Karpas-422 (cell line): ENCODE measurements around the gene TRPM7. TPM values are rescaled to one million over a fixed set of nuclear protein-coding genes. Genes with fewer than 3 reads are reported as not detected.
"Not testable (repeated sequence)": the region's sequence is repeated elsewhere in the genome, so short reads cannot be mapped to it uniquely, and the experiment has no call there.

Source experiments
- DNase-seq: peaks from one replicate; pipeline ENCODE4 v3.0.0-alpha.2; 2015
- H2AFZ ChIP-seq: fragments of 200-600 bp; sonication (generic); 2 replicates; pipeline ENCODE4 v1.6.1; 2014; ENCODE audit warnings: antibody characterized with exemption, low read length, mixed read lengths
- H3K27ac ChIP-seq: fragments of 200-600 bp; sonication (generic); 2 replicates; pipeline ENCODE4 v1.5.1; 2014; ENCODE audit warnings: mild to moderate bottlenecking, low read length, moderate library complexity
- H3K27me3 ChIP-seq: fragments of 200-600 bp; sonication (generic); 2 replicates; pipeline ENCODE4 v1.6.1; 2014; ENCODE audit warnings: low read length, mixed read lengths
- H3K36me3 ChIP-seq: fragments of 200-600 bp; sonication (generic); 2 replicates; pipeline ENCODE4 v1.6.1; 2014; ENCODE audit warnings: low read length, mixed read lengths; ENCODE audit not compliant: insufficient read depth
- H3K4me1 ChIP-seq: fragments of 200-600 bp; sonication (generic); 2 replicates; pipeline ENCODE4 v1.6.1; 2014; ENCODE audit warnings: mild to moderate bottlenecking, low read length, mixed read lengths
- H3K4me2 ChIP-seq: fragments of 200-600 bp; sonication (generic); 2 replicates; pipeline ENCODE4 v1.6.1; 2014; ENCODE audit warnings: low read length, low read depth, mild to moderate bottlenecking; ENCODE audit not compliant: poor library complexity, severe bottlenecking
- H3K4me3 ChIP-seq: fragments of 200-600 bp; sonication (generic); 2 replicates; pipeline ENCODE4 v1.5.1; 2014; ENCODE audit warnings: mild to moderate bottlenecking, antibody characterized with exemption, low read length, mixed read lengths
- H3K79me2 ChIP-seq: fragments of 200-600 bp; sonication (generic); 2 replicates; pipeline ENCODE4 v1.6.1; 2014; ENCODE audit warnings: mild to moderate bottlenecking, low read length, mixed read lengths
- H3K9ac ChIP-seq: fragments of 200-600 bp; sonication (generic); 2 replicates; pipeline ENCODE4 v1.6.0; 2014; ENCODE audit warnings: low read length
- H3K9me2 ChIP-seq: fragments of 200-600 bp; sonication (generic), shearing (Covaris generic); replicated peaks from 2 replicates; pipeline ENCODE4 v1.6.0; 2014; ENCODE audit warnings: mild to moderate bottlenecking, low read length, moderate library complexity; ENCODE audit not compliant: insufficient read depth
- H3K9me3 ChIP-seq: fragments of 300-700, 200-600 bp; sonication (generic); 2 replicates; pipeline ENCODE4 v1.6.1; 2014; ENCODE audit warnings: low read length, mixed read lengths
- H4K20me1 ChIP-seq: fragments of 200-600 bp; sonication (generic); 2 replicates; pipeline ENCODE4 v1.6.1; 2014; ENCODE audit warnings: mild to moderate bottlenecking, antibody characterized with exemption, low read length, low read depth; ENCODE audit not compliant: insufficient read depth
- total RNA-seq: library from RNA; depleted of rRNA; stranded (reverse); fragments of >200 nt; shearing (Covaris generic); gene quantifications from 2 replicates; pipeline ENCODE4 v1.2.3, GENCODE V29; 2014; ENCODE audit warnings: low replicate concordance

Gene TRPM7
- total RNA-seq, 1 experiment from 2014 or later: 64.6 TPM

GRCh38 chr15:50616554-50616953 lies 70.0 kb downstream of the TRPM7 start:
- not testable (repeated sequence) for H3K4me1 ChIP-seq, H2AFZ ChIP-seq, H3K4me3 ChIP-seq, H3K9ac ChIP-seq, H4K20me1 ChIP-seq, H3K27me3 ChIP-seq, H3K9me2 ChIP-seq, H3K79me2 ChIP-seq, H3K4me2 ChIP-seq, H3K27ac ChIP-seq, H3K9me3 ChIP-seq, DNase-seq
- peaks cover 32% of the 10 kb centered on the region; the same call in 1 of the 2 replicates for H3K36me3 ChIP-seq

GRCh38 chr15:50613600-50613999 lies 73.0 kb downstream of the TRPM7 start:
- no peak overlapping the region for H3K9ac ChIP-seq
- H3K9me2 ChIP-seq: no peaks in the 10 kb centered on the region
- no peaks in the 10 kb centered on the region for H3K9me3 ChIP-seq
- peaks cover 44% of the 10 kb centered on the region; the same call in 1 of the 2 replicates for H3K36me3 ChIP-seq
- H3K27ac ChIP-seq: no peak overlapping the region
- no peak for DNase-seq
- H3K4me2 ChIP-seq: no peak overlapping the region
- H3K79me2 ChIP-seq: 0 out of 2 replicates have a peak, but pooled peaks cover 3% of the 10 kb centered on the region
- H3K4me3 ChIP-seq: no peak overlapping the region
- H3K4me1 ChIP-seq: 0 out of 2 replicates have a peak, but pooled peaks cover 2% of the 10 kb centered on the region
- H4K20me1 ChIP-seq: no peaks in the 10 kb centered on the region
- no peak overlapping the region for H2AFZ ChIP-seq
- no peaks in the 10 kb centered on the region for H3K27me3 ChIP-seq

- no peak for DNase-seq
- no peaks in the 10 kb centered on the region for H3K9me3 ChIP-seq
Measured at GRCh38 chr15:50607129-50607528, 79.5 kb downstream of the TRPM7 start.

GRCh38 chr15:50605462-50605861 lies 81.1 kb downstream of the TRPM7 start:
- Histone ChIP-seq H3K9ac (no peak overlapping the region), H3K27ac (no peak overlapping the region), H3K27me3 (no peaks in the 10 kb centered on the region), H3K4me2 (no peak overlapping the region), H3K36me3 (peaks cover 60% of the 10 kb centered on the region), H3K79me2 (0 out of 2 replicates have a peak, but pooled peaks cover 7% of the 10 kb centered on the region), H4K20me1 (no peaks in the 10 kb centered on the region), H3K9me2 (no peaks in the 10 kb centered on the region), H3K4me1 (0 out of 2 replicates have a peak, but pooled peaks cover 2% of the 10 kb centered on the region), H3K4me3 (no peak overlapping the region), H2AFZ (no peak overlapping the region), H3K9me3 (no peaks in the 10 kb centered on the region)
- DNase-seq: no peak

More at GRCh38 chr15:50607129-50607528, 79.5 kb downstream of the TRPM7 start:
- no peaks in the 10 kb centered on the region for H3K27me3 ChIP-seq
- no peak overlapping the region for H3K4me3 ChIP-seq
- peaks cover 71% of the 10 kb centered on the region for H3K36me3 ChIP-seq
- 0 out of 2 replicates have a peak, but pooled peaks cover 2% of the 10 kb centered on the region for H3K4me1 ChIP-seq
- no peak overlapping the region for H3K4me2 ChIP-seq
- 0 out of 2 replicates have a peak, but pooled peaks cover 7% of the 10 kb centered on the region for H3K79me2 ChIP-seq
- H3K9ac ChIP-seq: no peak overlapping the region
- no peak overlapping the region for H2AFZ ChIP-seq
- H3K9me2 ChIP-seq: no peaks in the 10 kb centered on the region
- H4K20me1 ChIP-seq: no peaks in the 10 kb centered on the region
- H3K27ac ChIP-seq: no peak overlapping the region

GRCh38 chr15:50602028-50602427 lies 84.6 kb downstream of the TRPM7 start:
- not testable (repeated sequence) for DNase-seq
- H3K36me3 ChIP-seq: peaks cover 52% of the 10 kb centered on the region

GRCh38 chr15:50594311-50594710 lies 92.3 kb downstream of the TRPM7 start:
- H3K36me3 ChIP-seq: peaks cover 41% of the 10 kb centered on the region; the same call in 1 of the 2 replicates

More at GRCh38 chr15:50602028-50602427, 84.6 kb downstream of the TRPM7 start:
- H3K27ac ChIP-seq, H3K9me3 ChIP-seq, H3K79me2 ChIP-seq, H3K27me3 ChIP-seq, H2AFZ ChIP-seq, H3K9me2 ChIP-seq, H3K4me3 ChIP-seq, H3K4me1 ChIP-seq, H4K20me1 ChIP-seq, H3K4me2 ChIP-seq, H3K9ac ChIP-seq: not testable (repeated sequence)

GRCh38 chr15:50593761-50594160 lies 92.8 kb downstream of the TRPM7 start:
- no peaks in the 10 kb centered on the region for H4K20me1 ChIP-seq
- H3K4me1 ChIP-seq: no peaks in the 10 kb centered on the region
- DNase-seq: no peak
- no peak overlapping the region for H3K4me3 ChIP-seq
- no peak overlapping the region for H2AFZ ChIP-seq
- no peak overlapping the region for H3K4me2 ChIP-seq
- H3K9ac ChIP-seq: no peak overlapping the region
- H3K27ac ChIP-seq: no peak overlapping the region
- no peaks in the 10 kb centered on the region for H3K27me3 ChIP-seq
- H3K9me3 ChIP-seq: no peaks in the 10 kb centered on the region
- H3K9me2 ChIP-seq: no peaks in the 10 kb centered on the region
- H3K79me2 ChIP-seq: 0 out of 2 replicates have a peak, but pooled peaks cover 3% of the 10 kb centered on the region
- peaks cover 39% of the 10 kb centered on the region; the same call in 1 of the 2 replicates for H3K36me3 ChIP-seq

More at GRCh38 chr15:50594311-50594710, 92.3 kb downstream of the TRPM7 start:
- no peaks in the 10 kb centered on the region for H3K9me2 ChIP-seq
- no peak for DNase-seq
- no peaks in the 10 kb centered on the region for H3K4me1 ChIP-seq
- 0 out of 2 replicates have a peak, but pooled peaks cover 3% of the 10 kb centered on the region for H3K79me2 ChIP-seq
- no peak overlapping the region for H3K4me3 ChIP-seq
- no peaks in the 10 kb centered on the region for H4K20me1 ChIP-seq
- no peak overlapping the region for H3K4me2 ChIP-seq
- H3K9me3 ChIP-seq: no peaks in the 10 kb centered on the region
- no peak overlapping the region for H2AFZ ChIP-seq
- no peak overlapping the region for H3K27ac ChIP-seq
- no peaks in the 10 kb centered on the region for H3K27me3 ChIP-seq
- H3K9ac ChIP-seq: no peak overlapping the region

GRCh38 chr15:50590288-50590687 lies 96.3 kb downstream of the TRPM7 start:
- no peak overlapping the region for H3K4me2 ChIP-seq
- no peak overlapping the region for H3K27ac ChIP-seq
- no peak for DNase-seq
- H3K4me1 ChIP-seq: no peaks in the 10 kb centered on the region
- H3K9ac ChIP-seq: no peak overlapping the region
- H2AFZ ChIP-seq: no peak overlapping the region
- no peaks in the 10 kb centered on the region for H4K20me1 ChIP-seq
- no peak overlapping the region for H3K4me3 ChIP-seq
- H3K36me3 ChIP-seq: peaks cover 49% of the 10 kb centered on the region; the same call in 1 of the 2 replicates
- no peaks in the 10 kb centered on the region for H3K27me3 ChIP-seq
- H3K79me2 ChIP-seq: no peaks in the 10 kb centered on the region
- H3K9me2 ChIP-seq: no peaks in the 10 kb centered on the region
- no peaks in the 10 kb centered on the region for H3K9me3 ChIP-seq
